GM13976 (cell line): ENCODE results near the gene BSG.

ENCODE experiments used
- DNase-seq: peaks from one replicate; pipeline ENCODE4 v3.0.0; 2012; ENCODE audit warnings: low spot score
- in situ Hi-C: fragments of 300-500 bp; cut with MboI; formaldehyde crosslinking; loops from one replicate; pipeline ENCODE4 v1.12.0; 2022; ENCODE audit warnings: low sequenced_read_pairs, mixed read lengths, inconsistent platforms; ENCODE audit not compliant: unreplicated experiment
- TF ChIP-seq, protein P1 (sequence below): IDR thresholded peaks from 2 replicates; pipeline ENCODE4 v1.5.1; 2012; ENCODE audit warnings: borderline replicate concordance, mild to moderate bottlenecking; ENCODE audit not compliant: insufficient read depth; ENCODE audit errors: extremely low read depth, missing control alignments, control extremely low read depth

The BSG gene

GRCh38 chr19:575527-576506 is 3.4 kb downstream of the BSG start:
- DNase-seq, result no peak
- TF ChIP-seq, protein P1, sequence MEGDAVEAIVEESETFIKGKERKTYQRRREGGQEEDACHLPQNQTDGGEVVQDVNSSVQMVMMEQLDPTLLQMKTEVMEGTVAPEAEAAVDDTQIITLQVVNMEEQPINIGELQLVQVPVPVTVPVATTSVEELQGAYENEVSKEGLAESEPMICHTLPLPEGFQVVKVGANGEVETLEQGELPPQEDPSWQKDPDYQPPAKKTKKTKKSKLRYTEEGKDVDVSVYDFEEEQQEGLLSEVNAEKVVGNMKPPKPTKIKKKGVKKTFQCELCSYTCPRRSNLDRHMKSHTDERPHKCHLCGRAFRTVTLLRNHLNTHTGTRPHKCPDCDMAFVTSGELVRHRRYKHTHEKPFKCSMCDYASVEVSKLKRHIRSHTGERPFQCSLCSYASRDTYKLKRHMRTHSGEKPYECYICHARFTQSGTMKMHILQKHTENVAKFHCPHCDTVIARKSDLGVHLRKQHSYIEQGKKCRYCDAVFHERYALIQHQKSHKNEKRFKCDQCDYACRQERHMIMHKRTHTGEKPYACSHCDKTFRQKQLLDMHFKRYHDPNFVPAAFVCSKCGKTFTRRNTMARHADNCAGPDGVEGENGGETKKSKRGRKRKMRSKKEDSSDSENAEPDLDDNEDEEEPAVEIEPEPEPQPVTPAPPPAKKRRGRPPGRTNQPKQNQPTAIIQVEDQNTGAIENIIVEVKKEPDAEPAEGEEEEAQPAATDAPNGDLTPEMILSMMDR, result no peak
- in situ Hi-C loops, result loop anchor here (25.0 kb wide), 1 partner anchor 161 kb away; no protein-coding TSS in a partner anchor

DNA sequence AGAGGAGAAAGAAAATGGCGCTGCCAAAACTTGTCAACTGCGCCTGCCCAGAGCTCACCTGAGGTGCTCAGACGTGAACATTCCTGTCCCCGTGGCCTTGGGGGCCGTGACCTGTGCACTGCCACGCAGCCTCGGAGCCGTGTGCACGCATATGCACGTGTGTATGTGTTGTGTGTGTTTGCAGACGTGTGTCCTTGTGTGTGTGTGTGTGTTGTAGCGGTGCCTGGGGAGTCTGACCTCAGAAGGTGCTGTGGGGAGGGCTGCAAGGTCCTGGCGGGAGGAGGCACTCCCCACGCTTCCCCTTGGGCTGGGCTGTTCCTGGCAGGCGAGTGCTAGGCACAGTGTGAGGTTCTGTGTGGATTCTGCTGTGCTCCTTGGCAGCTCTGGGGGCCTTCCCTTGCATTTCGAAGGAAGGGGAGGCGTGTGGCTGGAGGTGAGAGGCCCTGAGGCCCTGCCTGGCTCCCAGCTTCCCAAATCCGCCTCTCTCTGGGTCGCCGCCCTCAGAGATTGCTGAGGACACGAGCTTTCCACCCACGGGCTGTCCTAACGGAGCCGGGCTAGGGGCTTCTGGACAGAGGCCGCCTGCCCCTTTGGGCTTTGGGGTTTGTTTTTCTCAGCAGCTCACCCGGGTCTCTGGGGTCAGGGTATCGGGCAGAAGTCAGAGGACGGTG is 4.5 kb downstream of the BSG start:
- no peak for DNase-seq
- TF ChIP-seq, protein P1, result no peak
- in situ Hi-C loops, result loop anchor here (25.0 kb wide), 1 partner anchor 160 kb away; no protein-coding TSS in a partner anchor

- in situ Hi-C loops, result loop anchor here (25.0 kb wide), 1 partner anchor 160 kb away; no protein-coding TSS in a partner anchor
- DNase-seq, result no peak
- TF ChIP-seq, protein P1, result no peak
Observed at GRCh38 chr19:577439-578392, 5.3 kb downstream of the BSG start.

DNA sequence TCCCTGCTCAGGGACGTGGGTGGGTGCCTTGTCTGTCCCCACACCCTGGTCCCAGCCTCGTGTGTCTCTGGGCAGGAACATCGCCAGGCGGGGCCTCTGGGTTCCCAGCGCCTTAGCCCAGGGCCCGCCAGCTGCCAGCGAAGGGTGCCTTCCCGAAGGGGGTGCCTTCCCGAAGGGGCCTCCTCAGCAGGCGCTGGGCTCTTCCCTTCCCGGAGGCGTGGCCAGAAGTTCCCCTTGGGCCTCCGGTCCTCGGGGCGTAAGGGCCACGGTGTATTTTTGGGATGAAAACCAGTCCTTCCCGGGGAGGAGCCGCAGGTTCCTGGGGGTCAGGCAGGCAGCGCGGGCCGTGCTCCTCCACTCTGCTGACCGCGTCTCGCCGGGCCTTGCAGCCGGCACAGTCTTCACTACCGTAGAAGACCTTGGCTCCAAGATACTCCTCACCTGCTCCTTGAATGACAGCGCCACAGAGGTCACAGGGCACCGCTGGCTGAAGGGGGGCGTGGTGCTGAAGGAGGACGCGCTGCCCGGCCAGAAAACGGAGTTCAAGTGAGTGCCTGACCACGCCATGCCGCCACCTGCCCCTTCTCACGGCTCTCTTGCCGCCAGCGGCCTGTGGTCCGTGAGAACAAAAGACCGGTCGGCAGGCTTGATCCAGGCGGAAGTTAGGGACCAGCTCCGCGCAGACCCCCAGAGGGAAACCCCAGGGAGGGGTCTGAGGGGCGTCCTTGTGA is 6.9 kb downstream of the BSG start:
- in situ Hi-C loops, result loop anchor here (25.0 kb wide), 1 partner anchor 158 kb away; no protein-coding TSS in a partner anchor
- TF ChIP-seq, protein P1, result no peak
- no peak for DNase-seq

DNA sequence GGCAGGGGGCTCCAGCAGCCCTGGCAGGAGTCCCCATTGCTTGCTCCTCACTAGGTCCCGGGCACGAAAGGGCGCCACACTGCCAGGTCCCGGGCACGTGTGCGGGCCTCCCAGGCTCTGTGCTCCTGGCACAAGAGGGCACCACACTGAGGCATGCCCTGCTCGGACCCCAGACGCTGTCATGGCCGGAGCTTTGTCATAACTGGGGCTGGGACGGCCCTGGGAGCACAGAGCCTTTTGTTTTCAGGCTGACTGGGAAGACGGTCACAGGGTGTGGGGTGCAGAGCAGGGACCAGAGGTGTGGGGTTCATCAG is 7.4 kb downstream of the BSG start:
- in situ Hi-C loops, result loop anchor here (25.0 kb wide), 1 partner anchor 158 kb away; no protein-coding TSS in a partner anchor
- no peak for DNase-seq
- TF ChIP-seq, protein P1, result no peak
